ENCODE data around the gene PAQR9. TPM values are rescaled to one million over a fixed set of nuclear protein-coding genes. Genes with fewer than 3 reads are reported as not detected.

Gene PAQR9
- total and polyA plus RNA-seq, 10 donors = 0.04 to 0.64 (median 0.42) TPM; not detected in 6

DNA sequence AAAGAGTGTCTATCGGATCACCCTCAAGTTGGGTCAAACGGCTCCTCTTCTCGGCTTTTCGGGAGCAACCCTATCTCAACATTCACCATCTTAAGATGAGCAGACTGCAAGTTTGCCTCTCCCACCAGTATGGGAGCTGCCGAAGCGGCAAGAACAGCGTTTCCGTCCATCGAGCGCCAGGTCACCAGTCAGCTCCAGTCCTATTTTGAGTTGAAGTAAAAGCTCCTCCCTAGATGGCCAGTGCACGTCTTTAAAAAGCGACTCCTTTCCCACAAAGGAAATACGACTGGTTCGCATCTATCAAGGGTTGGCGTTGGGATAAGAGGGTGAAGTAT is 37.5 kb upstream of the PAQR9 start:
- Histone ChIP-seq H3K9me3 (no peaks in the 10 kb centered on the region), H3K4me1 (peaks cover 18 to 54% (median 47%) of the 10 kb centered on the region in 6 donors), H3K27ac (peak overlapping the region; percentile 90 to 97 (median 94)), H3K4me3 (peak overlapping the region; percentile 77 to 99 (median 98)), H3K36me3 (no peaks in the 10 kb centered on the region), H3K27me3 (replicated peaks in 1 of 7) (no peaks in the 10 kb centered on the region)
- 0 to 8% (median 1%) methylated on average over 15 of the region's 15 CpGs for WGBS, 5 donors
- intact Hi-C loops (cut with DNase I; ENCODE audit: low total_unique reads) = no loop called here
- TF ChIP-seq POLR2AphosphoS5 (IDR thresholded peaks at IDR 0.05) (no peak), POLR2A (IDR thresholded peaks at IDR 0.05) (peak in 1 of 3 donors; percentile 7)
- TF ChIP-seq, protein P1, sequence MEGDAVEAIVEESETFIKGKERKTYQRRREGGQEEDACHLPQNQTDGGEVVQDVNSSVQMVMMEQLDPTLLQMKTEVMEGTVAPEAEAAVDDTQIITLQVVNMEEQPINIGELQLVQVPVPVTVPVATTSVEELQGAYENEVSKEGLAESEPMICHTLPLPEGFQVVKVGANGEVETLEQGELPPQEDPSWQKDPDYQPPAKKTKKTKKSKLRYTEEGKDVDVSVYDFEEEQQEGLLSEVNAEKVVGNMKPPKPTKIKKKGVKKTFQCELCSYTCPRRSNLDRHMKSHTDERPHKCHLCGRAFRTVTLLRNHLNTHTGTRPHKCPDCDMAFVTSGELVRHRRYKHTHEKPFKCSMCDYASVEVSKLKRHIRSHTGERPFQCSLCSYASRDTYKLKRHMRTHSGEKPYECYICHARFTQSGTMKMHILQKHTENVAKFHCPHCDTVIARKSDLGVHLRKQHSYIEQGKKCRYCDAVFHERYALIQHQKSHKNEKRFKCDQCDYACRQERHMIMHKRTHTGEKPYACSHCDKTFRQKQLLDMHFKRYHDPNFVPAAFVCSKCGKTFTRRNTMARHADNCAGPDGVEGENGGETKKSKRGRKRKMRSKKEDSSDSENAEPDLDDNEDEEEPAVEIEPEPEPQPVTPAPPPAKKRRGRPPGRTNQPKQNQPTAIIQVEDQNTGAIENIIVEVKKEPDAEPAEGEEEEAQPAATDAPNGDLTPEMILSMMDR (IDR thresholded peaks at IDR 0.05 in 8 of 11, conservative IDR thresholded peaks at IDR 0.05 in 3 of 11) = no peak
- DNase-seq = peak; percentile 90

DNA sequence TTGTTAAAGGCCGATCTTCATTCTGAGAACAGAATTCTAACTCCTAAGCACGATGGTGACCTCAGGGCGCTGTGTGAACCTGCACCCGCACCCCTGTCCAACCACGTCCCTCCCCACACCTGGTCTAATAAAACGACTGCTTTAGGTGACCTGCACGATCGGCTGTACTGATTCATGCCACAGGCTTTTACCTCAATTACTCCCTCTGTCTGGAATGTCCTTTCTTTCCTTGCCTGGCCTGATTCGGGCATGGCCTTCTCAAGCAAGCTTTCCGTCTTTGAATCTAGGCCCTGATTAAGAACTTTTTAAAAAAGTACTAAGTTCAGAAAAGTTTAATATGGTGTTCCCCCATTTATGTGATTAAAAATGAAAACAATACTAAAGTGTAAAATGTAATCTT is 37.1 kb upstream of the PAQR9 start:
- no peak for TF ChIP-seq POLR2A (IDR thresholded peaks at IDR 0.05)
- TF ChIP-seq POLR2AphosphoS5 (IDR thresholded peaks at IDR 0.05) = no peak
- TF ChIP-seq, protein P1 (IDR thresholded peaks at IDR 0.05 in 8 of 11, conservative IDR thresholded peaks at IDR 0.05 in 3 of 11) = no peak
- no peaks in the 10 kb centered on the region for H3K9me3 ChIP-seq
- intact Hi-C loops (cut with DNase I; ENCODE audit: low total_unique reads) = no loop called here
- no peaks in the 10 kb centered on the region for H3K27me3 ChIP-seq (replicated peaks in 1 of 7)
- H3K27ac ChIP-seq = peak overlapping the region; percentile 90 to 97 (median 94)
- WGBS, 5 donors = 43 to 49% (median 45%) methylated on average over 10 of the region's 10 CpGs
- DNase-seq = no peak
- H3K4me3 ChIP-seq = peak overlapping the region; percentile 77 to 99 (median 98)
- H3K4me1 ChIP-seq = peaks cover 18 to 49% (median 42%) of the 10 kb centered on the region in 6 donors
- no peaks in the 10 kb centered on the region for H3K36me3 ChIP-seq

DNA sequence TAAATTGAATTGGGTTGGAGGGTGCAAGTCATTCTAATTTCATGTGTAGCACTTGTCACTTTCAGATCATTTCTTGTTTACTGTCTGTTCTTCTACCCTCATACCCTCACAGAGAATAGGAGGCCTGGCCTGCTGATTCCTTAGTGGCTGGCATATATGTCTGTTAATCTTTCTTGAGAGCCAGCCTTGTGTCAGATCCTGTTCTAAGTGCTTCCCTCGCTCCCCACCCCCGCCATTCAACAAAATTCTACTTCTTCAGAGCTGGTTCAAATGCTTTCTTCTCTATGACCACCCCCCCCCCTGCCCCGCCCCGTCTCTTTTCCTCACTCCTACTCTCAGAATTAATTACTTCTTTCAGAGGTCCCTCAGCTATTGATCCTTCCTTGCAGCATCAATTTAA is 36.4 kb upstream of the PAQR9 start:
- no peaks in the 10 kb centered on the region for H3K36me3 ChIP-seq
- H3K4me1 ChIP-seq = peaks cover 18 to 43% (median 36%) of the 10 kb centered on the region in 6 donors
- 80 to 99% (median 88%) methylated on average over 4 of the region's 4 CpGs for WGBS, 5 donors
- TF ChIP-seq, protein P1 (IDR thresholded peaks at IDR 0.05 in 8 of 11, conservative IDR thresholded peaks at IDR 0.05 in 3 of 11) = no peak
- TF ChIP-seq POLR2AphosphoS5 (IDR thresholded peaks at IDR 0.05) (no peak), POLR2A (IDR thresholded peaks at IDR 0.05) (no peak)
- no peaks in the 10 kb centered on the region for H3K9me3 ChIP-seq
- intact Hi-C loops (cut with DNase I; ENCODE audit: low total_unique reads) = loop anchor here (5.0 kb wide), 1 partner anchor 418 kb away; no protein-coding TSS in a partner anchor
- no peaks in the 10 kb centered on the region for H3K27me3 ChIP-seq (replicated peaks in 1 of 7)
- peak overlapping the region in 2 of 8 donors; percentile 99 for H3K4me3 ChIP-seq
- peak overlapping the region in 2 of 8 donors; percentile 94 to 95 for H3K27ac ChIP-seq
- DNase-seq = no peak

DNA sequence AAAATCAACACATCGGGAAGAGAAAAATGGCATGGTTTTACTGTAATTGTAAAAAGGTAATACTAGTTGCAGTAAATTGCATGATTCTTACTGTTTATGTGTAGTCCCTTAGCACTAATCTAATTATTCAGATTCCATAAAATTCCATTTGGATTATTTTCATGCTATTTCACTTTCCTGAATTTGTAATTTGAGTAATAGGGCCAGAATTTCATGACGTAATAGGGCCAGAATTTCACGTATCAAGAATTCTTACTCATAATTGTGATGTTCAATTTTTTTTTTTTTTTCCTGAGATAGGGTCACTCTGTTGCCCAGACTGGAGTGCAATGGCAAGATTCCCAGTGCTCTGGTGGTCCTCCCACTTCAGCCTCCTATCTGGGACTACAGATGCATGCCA is 35.0 kb upstream of the PAQR9 start:
- peaks cover 10 to 43% (median 32%) of the 10 kb centered on the region in 6 donors for H3K4me1 ChIP-seq
- DNase-seq = no peak
- H3K4me3 ChIP-seq = no peak overlapping the region
- WGBS, 5 donors = 85 to 91% (median 88%) methylated on average over 3 of the region's 3 CpGs
- no peaks in the 10 kb centered on the region for H3K36me3 ChIP-seq
- no peaks in the 10 kb centered on the region for H3K27me3 ChIP-seq (replicated peaks in 1 of 7)
- intact Hi-C loops (cut with DNase I; ENCODE audit: low total_unique reads) = loop anchor here (5.0 kb wide), 1 partner anchor 416 kb away; no protein-coding TSS in a partner anchor
- no peaks in the 10 kb centered on the region for H3K9me3 ChIP-seq
- no peak overlapping the region for H3K27ac ChIP-seq
- TF ChIP-seq POLR2A (IDR thresholded peaks at IDR 0.05) = no peak
- TF ChIP-seq, protein P1 (IDR thresholded peaks at IDR 0.05 in 8 of 11, conservative IDR thresholded peaks at IDR 0.05 in 3 of 11) = no peak
- no peak for TF ChIP-seq POLR2AphosphoS5 (IDR thresholded peaks at IDR 0.05)
